HG02970 (cell line): Measurements from ENCODE around the gene FAM98C.

ENCODE experiments used
- ATAC-seq: cut with Tn5 transposase; IDR thresholded peaks from one replicate; pipeline ENCODE4 v1.9.1; 2021; ENCODE audit warnings: mild to moderate bottlenecking, moderate library complexity, moderate number of reproducible peaks; ENCODE audit not compliant: unreplicated experiment, low FRiP score

FAM98C gene

GRCh38 chr19:38376576-38376975 lies 26.3 kb upstream of the FAM98C start:
- no peak for ATAC-seq

DNA sequence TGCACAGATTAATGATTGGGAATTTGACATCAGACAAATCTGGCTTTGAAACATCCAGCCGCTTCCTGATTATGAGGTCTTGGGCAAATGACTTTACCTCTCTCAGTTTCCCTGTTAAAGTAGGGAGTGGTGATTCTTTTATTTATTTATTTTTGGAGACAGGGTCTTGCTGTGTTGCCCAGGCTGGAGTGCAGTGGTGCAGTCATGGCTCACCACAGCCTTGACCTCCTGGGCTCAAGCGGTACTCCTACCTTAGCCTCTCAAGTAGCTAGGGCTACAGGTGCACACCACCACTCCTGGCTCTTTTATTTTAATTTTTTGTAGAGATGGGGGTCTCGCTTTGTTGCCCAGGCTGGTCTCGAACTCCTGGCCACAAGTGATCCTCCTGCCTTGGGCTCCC lies 25.8 kb upstream of the FAM98C start:
- no peak for ATAC-seq

DNA sequence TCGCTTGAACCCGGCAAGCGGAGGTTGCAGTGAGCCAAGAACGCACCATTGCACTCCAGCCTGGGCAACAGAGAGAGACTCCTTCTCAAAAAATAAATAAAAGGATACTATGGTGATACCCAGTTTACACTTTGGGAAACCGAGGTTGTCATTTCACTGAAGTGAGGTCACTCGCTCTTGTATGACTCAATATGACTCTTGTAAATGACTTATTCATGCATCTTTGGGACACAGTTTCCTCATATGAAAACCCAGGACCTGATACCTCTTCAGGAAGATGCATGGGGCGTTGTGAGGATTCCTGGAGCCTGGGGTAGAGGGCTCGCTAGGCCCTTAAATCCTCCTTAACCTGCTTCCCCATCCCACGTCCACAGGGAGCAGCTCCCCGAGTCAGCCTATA lies 24.0 kb upstream of the FAM98C start:
- no peak for ATAC-seq

DNA sequence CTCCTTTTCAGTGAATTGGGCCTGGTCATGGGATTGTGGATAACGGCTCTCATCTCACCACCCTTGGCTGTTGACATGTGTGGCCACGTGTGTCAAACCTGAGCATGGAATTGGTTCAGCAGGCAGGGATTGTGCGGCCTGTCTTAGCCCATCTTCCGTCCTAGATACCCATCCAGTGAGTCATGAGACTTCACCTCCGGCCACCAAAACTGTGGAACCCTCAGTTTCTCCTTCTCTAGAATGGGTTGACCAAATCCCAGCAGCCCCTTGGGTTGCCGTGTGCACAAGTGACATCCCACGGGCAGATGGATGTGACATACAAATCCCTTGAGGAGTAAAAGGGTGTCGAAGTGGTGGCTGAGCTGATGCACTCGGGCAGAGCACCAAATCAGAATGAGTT lies 21.8 kb upstream of the FAM98C start:
- ATAC-seq = no peak

DNA sequence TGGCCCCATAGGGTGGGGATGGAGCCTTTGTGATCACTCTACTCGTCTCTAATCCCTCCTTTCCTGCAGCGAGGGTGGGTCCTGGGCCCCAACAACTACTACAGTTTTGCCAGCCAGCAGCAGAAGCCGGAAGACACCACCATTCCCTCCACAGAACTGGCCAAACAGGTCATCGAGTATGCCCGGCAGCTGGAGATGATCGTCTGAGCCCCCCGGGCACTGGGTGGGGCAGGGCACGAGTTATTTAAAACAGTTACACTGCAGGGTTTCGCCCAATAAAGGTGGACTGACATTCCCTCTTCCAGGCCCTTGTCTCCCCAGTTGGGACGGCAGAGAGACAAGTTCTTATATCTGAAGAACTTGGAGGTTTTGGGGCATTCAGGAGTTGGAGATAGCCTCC lies 19.7 kb upstream of the FAM98C start:
- no peak for ATAC-seq

GRCh38 chr19:38383743-38384142 lies 19.1 kb upstream of the FAM98C start:
- no peak for ATAC-seq

- no peak for ATAC-seq
These were observed 18.5 kb upstream of the FAM98C start for GRCh38 chr19:38384209-38385027.

DNA sequence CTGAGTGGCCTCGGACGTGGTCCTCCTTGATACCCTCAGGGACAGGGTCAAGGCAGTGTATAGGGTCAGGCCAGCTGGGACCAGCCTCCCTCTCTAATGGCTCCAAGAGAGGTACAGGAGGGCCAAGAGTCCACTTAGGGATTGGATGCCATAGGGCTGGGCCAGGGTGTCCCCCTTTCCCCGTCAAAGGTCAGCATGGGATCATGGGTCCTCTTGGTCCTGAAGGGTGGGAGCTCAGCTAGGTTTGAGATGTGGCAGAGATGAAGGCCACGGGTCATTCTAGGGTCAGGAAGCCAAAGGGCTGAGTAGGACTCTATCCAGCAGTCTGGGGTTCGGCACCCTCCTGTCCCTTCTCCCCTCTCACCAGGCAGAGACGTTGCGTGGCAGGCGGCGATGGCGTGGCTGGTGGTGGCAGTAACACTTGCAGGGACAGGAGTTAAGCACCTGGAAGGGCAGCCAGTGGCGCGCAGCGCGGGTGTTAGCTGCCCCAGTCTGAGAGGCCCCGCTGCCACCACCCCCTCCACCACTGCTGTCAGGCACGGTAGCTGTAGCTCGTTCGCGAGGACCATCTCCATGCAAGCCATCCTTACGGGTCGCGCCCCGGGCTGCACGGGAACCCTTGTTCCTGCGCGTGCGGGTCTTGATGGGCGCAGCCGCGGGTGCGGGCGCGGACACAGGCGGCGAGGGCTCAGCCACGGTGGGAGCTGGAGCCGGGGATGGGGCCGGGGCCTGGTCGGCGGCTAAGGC lies 17.7 kb upstream of the FAM98C start:
- no peak for ATAC-seq

DNA sequence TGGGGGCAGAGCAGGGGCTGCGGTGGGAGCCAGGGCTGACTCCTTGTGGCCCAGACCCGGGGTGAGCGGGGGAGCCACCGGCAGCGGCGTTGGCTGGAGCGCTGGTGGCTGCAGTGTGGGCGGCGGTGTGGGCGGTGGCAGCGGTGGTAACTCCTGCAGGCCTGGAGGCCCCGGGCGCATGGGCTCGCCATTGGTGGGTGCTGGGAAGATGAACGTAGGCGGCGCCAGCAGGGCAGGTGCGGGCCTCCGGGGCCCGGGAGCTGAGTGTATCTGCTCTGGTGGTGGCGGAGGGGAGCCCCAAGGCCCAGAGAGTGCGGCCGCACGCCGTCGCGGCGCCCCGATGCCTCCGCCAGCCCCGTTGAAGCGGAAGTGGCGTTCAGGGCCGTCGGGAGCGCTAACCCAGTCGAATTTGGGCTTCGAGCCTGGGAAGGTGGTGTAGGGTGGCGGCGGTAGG lies 17.1 kb upstream of the FAM98C start:
- ATAC-seq = no peak

- ATAC-seq = no peak
These were observed 16.5 kb upstream of the FAM98C start for GRCh38 chr19:38386300-38386970.

DNA sequence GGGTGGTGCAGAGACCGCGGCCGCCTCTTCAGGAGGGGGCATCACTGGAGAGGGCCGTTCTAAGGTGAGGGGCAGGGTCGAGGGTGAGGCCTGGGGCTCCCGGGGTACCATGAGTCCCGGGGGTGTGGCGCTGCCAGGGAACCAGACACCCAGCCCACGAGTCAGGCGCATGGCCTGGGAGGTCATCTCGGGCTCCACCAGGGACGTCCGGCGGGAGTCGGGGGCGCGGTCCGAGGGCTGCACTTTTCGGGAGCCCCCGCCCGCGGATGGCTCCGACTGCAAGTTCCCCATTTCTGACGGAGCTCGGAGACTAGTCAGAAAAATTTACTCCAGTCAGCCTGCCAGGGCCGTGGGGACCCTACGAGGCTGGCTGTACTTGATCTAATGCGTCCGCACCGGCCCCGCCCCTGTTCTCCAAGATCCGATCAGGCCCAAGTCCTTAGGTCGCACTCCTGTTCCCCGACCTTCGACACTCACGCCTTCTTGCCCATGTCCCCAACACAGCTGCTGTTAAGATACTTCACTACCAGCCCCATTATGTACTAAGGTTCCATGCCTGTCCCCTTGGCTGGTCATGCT lies 15.8 kb upstream of the FAM98C start:
- no peak for ATAC-seq

GRCh38 chr19:38387550-38388348 lies 15.1 kb upstream of the FAM98C start, which contains the start of gene GGN:
Gene GGN, minus strand, starts transcription at chr19:38388034. Its CDS starts 773 bp downstream, at chr19:38387261.
- no peak for ATAC-seq

DNA sequence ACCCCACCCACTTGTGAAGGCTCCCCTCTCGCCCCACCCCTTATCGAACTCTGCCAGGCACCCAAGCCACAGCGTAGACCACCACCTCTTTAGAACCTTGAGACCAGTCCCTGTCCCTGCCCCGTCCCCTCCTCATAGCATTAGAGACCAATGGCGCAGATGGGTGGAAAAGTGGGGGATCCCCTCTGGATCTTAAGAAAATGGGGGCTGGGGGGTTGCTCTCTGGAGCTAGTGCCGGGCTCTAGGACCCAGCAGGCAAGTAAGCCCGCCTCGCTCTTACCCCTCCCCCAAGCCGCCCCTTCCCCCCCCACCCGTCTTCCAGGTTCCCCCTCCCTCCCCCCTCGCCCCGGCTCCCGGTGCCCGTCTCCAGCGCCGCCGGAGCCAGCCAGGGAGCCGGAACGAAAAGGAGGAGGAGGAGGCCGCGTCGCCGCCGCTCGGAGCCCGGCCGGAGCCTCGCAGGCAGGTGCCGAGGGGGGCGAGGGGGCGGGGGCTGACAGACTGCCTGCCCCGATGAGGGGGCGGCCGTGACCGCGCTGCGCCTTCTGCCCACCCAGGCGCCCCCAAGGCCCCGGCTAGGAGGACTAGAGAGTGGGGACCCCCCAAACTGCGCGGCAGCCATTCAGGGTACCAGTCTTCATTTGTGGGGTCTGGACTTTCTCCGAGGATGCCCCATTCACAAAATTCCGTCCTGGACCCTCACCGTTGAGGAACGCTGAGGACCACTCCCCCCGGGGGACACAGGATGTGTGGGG lies 14.4 kb upstream of the FAM98C start, which contains the start of gene SPRED3:
TSS of gene SPRED3 (plus strand) at position 349 of the 752 bp plus-strand sequence. CDS start 1,606 bp downstream, outside the sequence.
- ATAC-seq = no peak

DNA sequence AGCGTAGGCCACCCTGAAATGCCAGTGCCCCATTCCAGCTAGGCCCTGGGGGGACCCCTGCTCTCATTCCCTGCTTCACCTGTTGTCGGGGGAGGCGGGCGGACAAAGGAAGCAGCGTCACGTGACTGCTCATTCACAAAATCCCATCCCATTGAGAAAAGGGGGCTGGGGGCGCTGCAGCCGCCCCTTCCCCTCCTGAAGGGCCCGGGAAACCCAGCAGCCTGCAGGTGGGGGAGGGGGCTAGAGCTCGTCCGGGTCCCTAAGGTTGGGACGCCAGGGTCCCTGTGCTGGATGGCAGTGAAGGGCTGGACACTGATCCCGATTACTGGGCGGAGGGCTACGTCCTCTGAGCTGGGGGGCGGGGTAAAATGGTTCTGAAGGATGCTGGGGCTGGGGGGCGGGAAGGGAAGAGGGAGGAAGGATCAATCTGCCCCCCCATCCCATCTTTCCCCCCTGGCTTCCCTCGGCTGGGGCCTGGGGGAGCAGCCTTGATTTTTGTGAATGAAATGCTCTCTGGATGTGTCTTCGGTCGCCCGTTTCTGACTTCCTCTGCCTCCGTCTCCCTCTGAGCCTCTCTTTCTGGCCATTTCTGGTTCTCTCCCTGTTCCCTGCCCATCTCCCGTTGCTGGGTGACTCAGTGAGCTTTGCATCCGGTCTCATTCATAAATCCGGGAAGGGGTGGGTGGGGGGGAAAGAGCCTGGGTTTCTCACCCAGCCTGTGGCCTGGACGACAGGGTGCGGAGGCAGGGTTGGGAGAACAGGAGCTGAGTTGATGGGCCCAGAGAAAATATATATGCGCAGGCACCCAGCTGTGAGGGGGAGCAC lies 13.6 kb upstream of the FAM98C start:
- ATAC-seq = no peak

GRCh38 chr19:38389957-38390924 lies 12.7 kb upstream of the FAM98C start:
- ATAC-seq = no peak

DNA sequence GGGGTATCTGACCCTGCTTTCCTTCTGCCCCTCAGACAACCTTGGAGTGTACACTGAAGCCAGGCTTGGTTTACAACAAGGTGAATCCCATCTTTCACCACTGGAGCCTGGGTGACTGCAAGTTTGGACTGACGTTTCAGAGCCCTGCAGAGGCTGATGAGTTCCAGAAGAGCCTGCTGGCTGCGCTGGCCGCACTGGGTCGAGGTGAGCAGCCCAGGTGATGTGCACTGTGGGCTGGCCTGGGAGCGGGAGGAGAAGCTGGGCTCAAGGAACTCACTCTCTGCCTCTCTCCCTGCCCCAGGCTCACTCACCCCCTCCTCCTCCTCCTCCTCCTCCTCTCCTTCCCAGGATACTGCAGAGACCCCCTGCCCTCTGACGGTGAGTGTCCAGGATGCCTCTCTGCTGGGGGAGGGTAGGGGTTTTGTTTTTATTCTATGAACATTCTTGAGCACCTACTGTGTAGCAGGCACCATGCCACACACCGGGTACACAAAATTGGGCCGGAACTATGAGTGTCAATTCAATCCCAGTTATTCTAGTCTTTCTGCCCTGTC lies 10.9 kb upstream of the FAM98C start:
- ATAC-seq = no peak
